ENCODE measurements around the gene TAF4.

The TAF4 gene

DNA sequence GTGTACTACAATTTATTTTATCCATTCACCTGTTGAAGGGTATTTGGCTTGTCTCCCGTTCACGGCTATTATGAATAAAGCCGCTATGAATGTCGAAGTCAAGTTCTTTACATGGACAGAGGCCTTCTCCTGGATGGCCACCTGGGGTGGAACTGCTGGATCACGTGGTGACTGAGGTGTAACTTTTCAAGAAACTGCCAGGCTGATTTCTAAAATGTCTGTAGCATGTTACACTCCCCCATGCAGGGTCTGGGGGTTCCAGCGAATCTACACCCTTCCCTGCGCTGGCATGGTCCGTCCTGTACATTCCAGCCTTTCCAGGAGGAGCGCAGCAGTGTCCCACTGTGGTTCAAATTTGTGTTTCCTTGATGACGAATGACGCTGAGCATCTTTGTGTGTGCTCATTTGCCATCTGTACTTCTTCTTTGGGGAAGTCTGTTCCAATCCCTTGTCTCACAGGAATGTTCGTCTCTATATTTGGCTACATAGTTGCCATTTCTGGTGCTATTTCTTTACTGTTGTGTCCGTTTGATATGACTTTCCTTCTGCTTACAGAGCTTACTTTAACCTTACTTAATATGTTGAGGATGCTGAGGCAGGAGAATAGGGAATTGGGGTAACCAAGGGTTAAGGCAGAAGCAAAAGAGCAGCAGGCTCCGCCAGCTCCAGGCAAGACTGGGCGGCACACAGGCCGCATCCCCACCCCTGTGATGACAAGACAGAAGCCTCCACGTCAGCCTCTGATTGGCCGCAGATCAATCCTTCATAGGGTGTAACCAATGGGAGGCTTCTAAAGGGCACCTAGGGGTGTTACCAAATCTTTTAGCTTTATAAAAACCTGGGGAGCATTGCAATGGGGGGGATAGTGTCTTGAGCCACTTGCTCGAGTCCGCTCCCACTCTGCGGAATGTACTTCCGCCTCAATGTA, 106.6 kb downstream of the TAF4 start:
- no peak overlapping the region for H3K4me3 ChIP-seq (ENCODE audit: low read depth, low read length)
- TF ChIP-seq, protein P1, sequence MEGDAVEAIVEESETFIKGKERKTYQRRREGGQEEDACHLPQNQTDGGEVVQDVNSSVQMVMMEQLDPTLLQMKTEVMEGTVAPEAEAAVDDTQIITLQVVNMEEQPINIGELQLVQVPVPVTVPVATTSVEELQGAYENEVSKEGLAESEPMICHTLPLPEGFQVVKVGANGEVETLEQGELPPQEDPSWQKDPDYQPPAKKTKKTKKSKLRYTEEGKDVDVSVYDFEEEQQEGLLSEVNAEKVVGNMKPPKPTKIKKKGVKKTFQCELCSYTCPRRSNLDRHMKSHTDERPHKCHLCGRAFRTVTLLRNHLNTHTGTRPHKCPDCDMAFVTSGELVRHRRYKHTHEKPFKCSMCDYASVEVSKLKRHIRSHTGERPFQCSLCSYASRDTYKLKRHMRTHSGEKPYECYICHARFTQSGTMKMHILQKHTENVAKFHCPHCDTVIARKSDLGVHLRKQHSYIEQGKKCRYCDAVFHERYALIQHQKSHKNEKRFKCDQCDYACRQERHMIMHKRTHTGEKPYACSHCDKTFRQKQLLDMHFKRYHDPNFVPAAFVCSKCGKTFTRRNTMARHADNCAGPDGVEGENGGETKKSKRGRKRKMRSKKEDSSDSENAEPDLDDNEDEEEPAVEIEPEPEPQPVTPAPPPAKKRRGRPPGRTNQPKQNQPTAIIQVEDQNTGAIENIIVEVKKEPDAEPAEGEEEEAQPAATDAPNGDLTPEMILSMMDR (conservative IDR thresholded peaks at IDR 0.05; ENCODE audit: low read depth, low read length) = no peak
- no peak for DNase-seq (ENCODE audit: low read depth)

DNA sequence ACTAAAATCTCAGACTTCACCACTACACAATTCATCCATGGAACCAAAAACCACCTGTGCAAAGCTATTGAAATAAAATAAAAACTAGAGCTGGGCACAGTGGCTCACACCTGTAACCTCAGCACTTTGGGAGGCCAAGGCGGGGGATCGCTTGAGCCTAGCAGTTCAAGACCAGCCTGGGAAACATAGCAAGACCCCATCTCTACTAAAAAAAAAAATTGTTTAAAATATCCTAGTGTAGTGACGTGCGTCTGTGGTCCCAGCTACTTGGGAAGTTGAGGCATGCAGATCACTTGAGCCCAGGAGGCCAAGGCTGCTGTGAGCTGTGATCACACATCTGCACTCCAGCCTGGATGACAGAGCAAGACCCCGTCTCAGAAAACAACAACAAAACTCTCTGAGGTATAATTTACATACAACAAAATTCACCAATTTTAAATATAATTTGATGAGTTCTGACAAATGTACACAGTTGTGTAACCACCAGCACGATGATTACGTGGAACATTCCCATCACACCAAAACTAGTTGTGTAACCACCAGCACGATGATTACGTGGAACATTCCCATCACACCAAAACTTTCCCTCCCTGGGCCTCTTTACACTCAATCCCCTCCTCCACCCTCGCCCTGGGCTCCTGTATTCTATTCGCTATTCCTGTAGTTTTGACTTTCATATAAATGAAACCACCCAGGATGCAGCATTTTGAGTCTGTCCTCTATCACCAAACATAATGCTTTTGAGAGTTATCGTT, 107.5 kb downstream of the TAF4 start:
- no peak overlapping the region for H3K4me3 ChIP-seq (ENCODE audit: low read depth, low read length)
- TF ChIP-seq, protein P1 (conservative IDR thresholded peaks at IDR 0.05; ENCODE audit: low read depth, low read length) = no peak
- no peak for DNase-seq (ENCODE audit: low read depth)

DNA sequence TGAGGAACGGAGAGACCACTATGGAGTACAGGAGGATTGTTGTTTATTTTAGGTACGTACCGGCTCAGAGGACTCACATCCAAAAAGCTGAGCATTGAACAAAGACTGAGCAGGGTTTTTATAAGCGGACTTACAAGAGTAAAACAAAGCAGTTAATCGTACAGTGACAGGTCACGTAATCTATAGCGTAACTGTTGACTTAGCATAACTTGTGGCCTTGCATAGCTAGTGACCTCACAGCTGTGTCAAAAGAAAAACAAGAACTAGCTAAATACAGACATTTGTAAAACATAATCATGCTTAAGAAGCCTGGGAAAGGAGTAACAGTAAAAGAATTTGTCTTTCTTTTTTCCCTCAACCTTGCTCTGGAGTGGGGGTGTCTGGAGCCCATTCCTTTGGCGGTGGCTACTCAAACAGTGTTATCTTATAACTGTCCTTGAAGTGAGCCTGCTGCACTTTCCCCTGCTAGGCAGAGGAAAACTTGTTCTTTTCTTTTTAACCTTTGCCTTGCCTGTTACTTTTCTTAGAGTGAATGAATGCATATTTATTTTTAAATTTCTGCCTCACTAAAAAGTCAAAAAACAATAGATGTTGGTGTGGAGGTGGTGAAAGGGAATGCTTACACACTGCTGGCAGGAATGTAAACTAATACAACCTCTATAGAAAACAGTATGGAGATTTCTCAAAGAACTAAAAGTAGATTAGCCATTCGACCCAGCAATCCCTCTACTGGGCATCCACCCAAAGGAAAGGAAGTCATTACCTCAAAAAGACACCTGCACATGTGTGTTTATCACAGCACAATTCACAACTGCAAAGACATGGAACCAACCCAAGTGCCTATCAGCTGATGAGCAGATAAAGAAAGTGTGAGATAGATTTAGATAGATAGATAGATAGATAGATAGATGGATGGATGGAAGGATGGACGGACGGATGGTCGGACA, 109.0 kb downstream of the TAF4 start:
- peak; percentile 16 for DNase-seq (ENCODE audit: low read depth)
- TF ChIP-seq, protein P1 (conservative IDR thresholded peaks at IDR 0.05; ENCODE audit: low read depth, low read length) = no peak
- H3K4me3 ChIP-seq (ENCODE audit: low read depth, low read length) = no peak overlapping the region

DNA sequence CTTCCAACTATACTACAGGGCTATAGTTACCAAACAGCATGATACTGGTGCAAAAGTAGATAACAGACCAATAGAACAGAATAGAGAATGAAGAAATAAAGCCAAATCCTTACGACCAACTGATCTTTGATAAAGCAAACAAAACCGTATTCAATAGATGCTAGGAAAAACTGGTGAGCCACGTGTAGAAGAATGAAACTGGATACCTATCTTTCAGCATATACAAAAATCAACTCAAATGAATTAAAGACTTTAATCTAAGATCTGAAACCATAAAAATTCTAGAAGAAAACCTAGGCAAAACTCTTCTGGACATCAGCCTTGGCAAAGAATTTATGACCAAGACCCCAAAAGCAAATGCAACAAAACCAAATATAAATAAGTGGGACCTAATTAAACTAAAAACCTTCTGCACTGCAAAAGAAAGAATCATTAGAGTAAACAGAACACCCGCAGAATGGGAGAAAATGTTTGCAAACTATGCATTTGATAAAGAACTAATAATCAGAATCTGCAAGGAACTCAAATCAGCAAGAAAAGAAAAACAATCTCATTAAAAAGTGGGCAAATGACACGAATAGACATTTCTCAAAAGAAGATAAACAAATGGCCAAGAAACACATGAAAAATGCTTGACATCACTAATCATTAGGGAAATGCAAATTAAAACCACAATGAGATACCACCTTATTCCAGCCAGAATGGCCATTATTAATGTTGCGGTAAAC, 109.8 kb downstream of the TAF4 start:
- no peak overlapping the region for H3K4me3 ChIP-seq (ENCODE audit: low read depth, low read length)
- TF ChIP-seq, protein P1 (conservative IDR thresholded peaks at IDR 0.05; ENCODE audit: low read depth, low read length) = no peak
- no peak for DNase-seq (ENCODE audit: low read depth)

DNA sequence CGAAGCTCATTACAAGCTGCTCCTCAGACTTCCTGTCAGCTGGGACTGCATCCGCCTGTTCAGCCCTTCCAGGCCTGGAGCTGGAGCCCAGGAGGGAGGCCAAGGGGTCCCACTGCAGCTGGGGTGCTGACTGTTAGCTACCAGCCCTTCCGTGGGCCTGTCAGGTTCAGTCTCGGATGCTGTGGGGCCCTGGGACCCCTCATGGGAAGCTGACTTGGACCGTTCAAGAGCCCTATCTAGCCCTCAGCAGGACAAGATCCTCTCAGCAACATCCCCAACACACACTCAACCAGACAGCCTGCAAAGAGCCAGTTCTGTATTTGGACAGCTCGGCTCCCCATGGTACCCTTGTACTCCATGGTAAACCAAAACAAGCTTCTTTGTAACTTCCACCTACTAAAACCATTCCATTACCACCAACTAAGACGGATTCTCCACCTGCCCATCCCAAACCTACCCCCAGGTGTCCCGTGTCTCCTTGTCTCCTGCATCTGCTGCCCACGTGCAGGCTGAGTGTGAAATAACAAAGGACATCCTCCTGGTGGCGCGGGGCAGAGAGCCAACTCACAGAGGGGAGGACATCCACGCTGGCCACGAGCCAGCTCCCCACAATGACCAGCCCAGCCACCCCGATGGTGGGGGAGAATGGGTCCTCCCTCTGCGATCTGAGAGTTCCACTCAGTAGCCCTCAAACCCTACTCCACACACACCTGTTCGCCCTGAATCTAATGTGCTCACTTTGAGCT, 111.2 kb downstream of the TAF4 start:
- TF ChIP-seq, protein P1 (conservative IDR thresholded peaks at IDR 0.05; ENCODE audit: low read depth, low read length) = no peak
- DNase-seq (ENCODE audit: low read depth) = no peak
- no peak overlapping the region for H3K4me3 ChIP-seq (ENCODE audit: low read depth, low read length)

Measured in choroid plexus epithelial cell (primary cell).